Measurements from ENCODE around the gene ARHGEF3. TPM values are rescaled to one million over a fixed set of nuclear protein-coding genes. Genes with fewer than 3 reads are reported as not detected.

Gene ARHGEF3
- total and polyA plus RNA-seq, 2 donors (not counting 3 experiments of a cell fraction or from before 2014, with no cell fraction given): 6.7 to 16.3 TPM

DNA sequence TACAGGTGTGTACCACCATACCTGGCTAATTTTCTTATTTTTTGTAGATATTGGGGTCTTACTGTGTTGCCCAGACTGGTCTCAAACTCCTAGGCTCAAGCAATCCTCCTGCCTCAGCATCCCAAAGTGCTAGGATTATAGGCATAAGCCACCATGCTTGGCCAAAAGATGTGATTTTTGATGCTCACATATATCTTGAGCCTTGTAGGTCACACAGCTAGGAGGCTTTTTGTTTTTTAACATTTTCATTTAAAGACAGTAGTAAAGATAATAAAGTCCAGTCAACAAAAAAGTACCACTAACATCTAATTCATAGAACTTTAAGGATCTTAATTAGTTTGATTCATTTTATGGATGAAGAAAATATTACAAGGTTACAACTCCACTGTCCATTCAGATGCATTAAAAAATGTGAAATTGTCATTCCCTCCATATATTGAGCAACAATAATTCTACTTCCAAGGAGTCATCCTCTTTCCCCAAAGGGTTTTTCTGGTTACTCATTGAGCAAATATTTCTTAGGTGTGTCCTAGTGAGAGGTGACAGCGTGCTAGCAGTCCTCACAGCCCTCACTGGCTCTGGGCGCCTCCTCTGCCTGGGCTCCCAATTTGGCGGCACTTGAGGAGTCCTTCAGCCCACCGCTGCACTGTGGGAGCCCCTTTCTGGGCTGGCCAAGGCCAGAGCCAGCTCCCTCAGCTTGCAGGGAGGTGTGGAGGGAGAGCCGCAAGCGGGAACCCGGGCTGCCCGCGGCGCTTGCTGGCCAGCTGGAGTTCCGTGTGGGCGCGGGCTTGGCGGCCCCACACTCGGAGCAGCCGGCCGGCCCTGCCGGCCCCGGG, 110.4 kb downstream of the ARHGEF3 start:
- Histone ChIP-seq H3K9me1 (replicated peaks; ENCODE audit: control insufficient read depth, extremely low read depth, insufficient read depth, low read length) (no peaks in the 10 kb centered on the region), H3K36me3 (ENCODE audit: control insufficient read depth in 2 of 2, extremely low read depth in 1 of 2, insufficient read depth in 2 of 2, low read length in 2 of 2) (no peaks in the 10 kb centered on the region), H3K4me2 (ENCODE audit: insufficient read depth, low read length) (no peak overlapping the region), H3K9ac (replicated peaks; ENCODE audit: extremely low read depth, insufficient read depth, low read length) (no peak overlapping the region), H2AFZ (ENCODE audit: low read depth, low read length) (no peak overlapping the region), H3K4me3 (replicated peaks in 1 of 3; ENCODE audit: insufficient read depth in 1 of 3, low read depth in 1 of 3, low read length in 3 of 3) (no peak overlapping the region), H3K79me2 (ENCODE audit: control insufficient read depth, insufficient read depth, low read length) (no peaks in the 10 kb centered on the region), H3K27me3 (ENCODE audit: control insufficient read depth in 2 of 2, insufficient read depth in 2 of 2, low read length in 2 of 2) (no peaks in the 10 kb centered on the region), H3K4me1 (ENCODE audit: control insufficient read depth, extremely low read depth, insufficient read depth, low read length) (no peaks in the 10 kb centered on the region), H3K9me3 (replicated peaks; ENCODE audit: control insufficient read depth, insufficient read depth, low read length) (no peaks in the 10 kb centered on the region), H4K20me1 (replicated peaks; ENCODE audit: control insufficient read depth, extremely low read depth, insufficient read depth, low read length) (no peaks in the 10 kb centered on the region), H3K27ac (ENCODE audit: insufficient read depth, low read depth, low read length) (no peak overlapping the region)
- intact Hi-C loops (cut with micrococcal nuclease) (no loop called here), dilution Hi-C loops (cut with MboI; ENCODE audit: extremely low pct_ligation_motif_present, low sequenced_read_pairs) (no loop called here)
- TF ChIP-seq FOS (IDR thresholded peaks at IDR 0.05; ENCODE audit: borderline replicate concordance, insufficient read depth, low read length) (no peak), MYC (IDR thresholded peaks at IDR 0.05; ENCODE audit: low read depth, low read length) (no peak), GATA2 (IDR thresholded peaks at IDR 0.05; ENCODE audit: insufficient read depth, insufficient read length, low read depth, low read length) (no peak), JUN (IDR thresholded peaks at IDR 0.05; ENCODE audit: borderline replicate concordance, insufficient read depth, insufficient read length, low read depth) (no peak)
- POLR2A ChIA-PET: no interaction called here
- BruUV-seq (replicated peaks): no TSS peak
- CTCF ChIA-PET: interaction anchor here (2.1 kb wide), 1 partner anchor 11 kb away, joined by 5 read pairs; no protein-coding TSS in a partner anchor
- no peak for DNase-seq (ENCODE audit: low read depth, low spot score)
- FAIRE-seq: no peak

DNA sequence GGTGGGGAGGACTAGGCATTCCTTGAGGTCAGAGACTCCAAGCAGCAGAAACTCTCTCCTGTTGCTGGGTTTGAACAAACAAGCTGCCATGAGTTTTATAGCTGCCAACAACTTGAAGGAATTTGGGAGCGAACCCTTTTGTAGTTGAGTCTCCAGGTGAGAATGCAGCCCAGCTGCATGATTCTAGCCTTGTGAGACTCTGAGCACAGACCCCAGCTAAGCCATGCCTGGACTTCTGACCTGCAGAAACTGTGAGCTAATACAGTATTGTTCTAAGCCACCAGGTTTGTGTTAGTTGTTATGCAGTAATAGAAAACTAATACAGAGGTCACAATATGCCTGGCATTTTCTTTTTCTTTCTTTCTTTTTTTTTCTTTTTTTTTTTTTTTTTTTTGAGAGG, 112.4 kb downstream of the ARHGEF3 start:
- FAIRE-seq (no peak), DNase-seq (ENCODE audit: low read depth, low spot score) (no peak)
- Histone ChIP-seq H3K79me2 (ENCODE audit: control insufficient read depth, insufficient read depth, low read length) (no peaks in the 10 kb centered on the region), H3K4me3 (replicated peaks in 1 of 3; ENCODE audit: insufficient read depth in 1 of 3, low read depth in 1 of 3, low read length in 3 of 3) (no peak overlapping the region), H3K27me3 (ENCODE audit: control insufficient read depth in 2 of 2, insufficient read depth in 2 of 2, low read length in 2 of 2) (no peaks in the 10 kb centered on the region), H3K36me3 (ENCODE audit: control insufficient read depth in 2 of 2, extremely low read depth in 1 of 2, insufficient read depth in 2 of 2, low read length in 2 of 2) (no peaks in the 10 kb centered on the region), H3K4me1 (ENCODE audit: control insufficient read depth, extremely low read depth, insufficient read depth, low read length) (no peaks in the 10 kb centered on the region), H4K20me1 (replicated peaks; ENCODE audit: control insufficient read depth, extremely low read depth, insufficient read depth, low read length) (no peaks in the 10 kb centered on the region), H3K9ac (replicated peaks; ENCODE audit: extremely low read depth, insufficient read depth, low read length) (no peak overlapping the region), H2AFZ (ENCODE audit: low read depth, low read length) (no peak overlapping the region), H3K9me3 (replicated peaks; ENCODE audit: control insufficient read depth, insufficient read depth, low read length) (no peaks in the 10 kb centered on the region), H3K27ac (ENCODE audit: insufficient read depth, low read depth, low read length) (no peak overlapping the region), H3K9me1 (replicated peaks; ENCODE audit: control insufficient read depth, extremely low read depth, insufficient read depth, low read length) (no peaks in the 10 kb centered on the region), H3K4me2 (ENCODE audit: insufficient read depth, low read length) (no peak overlapping the region)
- TF ChIP-seq POLR2AphosphoS5 (IDR thresholded peaks at IDR 0.05; ENCODE audit: insufficient read depth, low read depth, low read length) (no peak), FOS (IDR thresholded peaks at IDR 0.05; ENCODE audit: borderline replicate concordance, insufficient read depth, low read length) (no peak)
- TF ChIP-seq, protein P1, sequence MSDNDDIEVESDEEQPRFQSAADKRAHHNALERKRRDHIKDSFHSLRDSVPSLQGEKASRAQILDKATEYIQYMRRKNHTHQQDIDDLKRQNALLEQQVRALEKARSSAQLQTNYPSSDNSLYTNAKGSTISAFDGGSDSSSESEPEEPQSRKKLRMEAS (IDR thresholded peaks at IDR 0.05; ENCODE audit: insufficient read depth, insufficient read length): no peak
- POLR2A ChIA-PET: no interaction called here
- CTCF ChIA-PET: interaction anchor here (2.1 kb wide), 1 partner anchor 13 kb away, joined by 5 read pairs; no protein-coding TSS in a partner anchor
- intact Hi-C loops (cut with micrococcal nuclease): no loop called here
- no TSS peak for BruUV-seq (replicated peaks)
- dilution Hi-C loops (cut with MboI; ENCODE audit: extremely low pct_ligation_motif_present, low sequenced_read_pairs): no loop called here

All from endothelial cell of umbilical vein (primary cell).